Tibial nerve (tissue), 4 donors: ENCODE measurements around the gene TFB1M. TPM values are rescaled to one million over a fixed set of nuclear protein-coding genes. Genes with fewer than 3 reads are reported as not detected.
"Not testable (repeated sequence)": the region's sequence is repeated elsewhere in the genome, so short reads cannot be mapped to it uniquely, and the experiment has no call there.

Experiments used
- DNase-seq, 2 donors: peaks; one replicate each; pipeline ENCODE4 v3.0.0-alpha.2; 2019; ENCODE audit warnings: low spot score in 2 of 2
- H3K27ac ChIP-seq, 4 donors: fragments of 200-600 bp; sonication (generic) in 3 of 4; one replicate each; pipeline ENCODE4 v1.5.1; 2017 to 2019; ENCODE audit warnings: mild to moderate bottlenecking in 1 of 4
- H3K27me3 ChIP-seq, 2 donors: fragments of 200-600 bp; sonication (generic) in 1 of 2; one replicate each; pipeline versions ENCODE4 v1.5.1 to v1.6.0; 2017 to 2019
- H3K36me3 ChIP-seq, 3 donors: fragments of 200-600 bp; sonication (generic); one replicate each; pipeline ENCODE4 v1.5.1; 2018 to 2019
- H3K4me1 ChIP-seq, 4 donors: fragments of 200-600 bp; sonication (generic) in 3 of 4; one replicate each; pipeline ENCODE4 v1.5.1; 2017 to 2019
- H3K4me3 ChIP-seq, 4 donors: fragments of 200-600 bp; sonication (generic) in 3 of 4; one replicate each; pipeline ENCODE4 v1.5.1; 2017 to 2019; ENCODE audit warnings: mild to moderate bottlenecking in 1 of 4, moderate library complexity in 1 of 4
- H3K9me3 ChIP-seq, 4 donors: fragments of 200-600 bp; sonication (generic) in 3 of 4; one replicate each; pipeline ENCODE4 v1.5.1; 2017 to 2019
- EP300 ChIP-seq, 2 donors: sonication (generic); formaldehyde crosslinking; IDR thresholded peaks; one replicate each; pipeline ENCODE4 v1.6.1; 2017; ENCODE audit warnings: antibody characterized with exemption in 2 of 2, mild to moderate bottlenecking in 1 of 2
- POLR2A ChIP-seq, 2 donors: fragments of 450-650 bp; IDR thresholded peaks; one replicate each; pipeline ENCODE4 v1.6.1; 2017; ENCODE audit warnings: antibody characterized with exemption in 2 of 2, mild to moderate bottlenecking in 2 of 2, moderate library complexity in 2 of 2
- WGBS, 2 donors: methylation state at CpG; one replicate each; pipeline ENCODE4 v1.1.5; 2018; 5-methylcytosine and 5-hydroxymethylcytosine counted together
- total RNA-seq, 4 donors: library from RNA; depleted of rRNA; stranded (reverse); fragments of >200 nt; gene quantifications; one replicate each; pipeline ENCODE4 v1.1.0, GENCODE V29; 2016
- TF ChIP-seq, protein P1 (sequence below), 5 experiments: fragments of 200-600 bp in 3 of 5; fragments of 450-650 bp in 2 of 5; sonication (generic) in 3 of 5; IDR thresholded peaks; one replicate each; pipeline ENCODE4 v1.5.1; 2016 to 2019; ENCODE audit warnings: antibody characterized with exemption in 5 of 5, mild to moderate bottlenecking in 3 of 5, moderate library complexity in 2 of 5

Gene TFB1M
- total RNA-seq, 4 donors from 2014 or later: 21.4 to 52.7 (median 22.1) TPM

DNA sequence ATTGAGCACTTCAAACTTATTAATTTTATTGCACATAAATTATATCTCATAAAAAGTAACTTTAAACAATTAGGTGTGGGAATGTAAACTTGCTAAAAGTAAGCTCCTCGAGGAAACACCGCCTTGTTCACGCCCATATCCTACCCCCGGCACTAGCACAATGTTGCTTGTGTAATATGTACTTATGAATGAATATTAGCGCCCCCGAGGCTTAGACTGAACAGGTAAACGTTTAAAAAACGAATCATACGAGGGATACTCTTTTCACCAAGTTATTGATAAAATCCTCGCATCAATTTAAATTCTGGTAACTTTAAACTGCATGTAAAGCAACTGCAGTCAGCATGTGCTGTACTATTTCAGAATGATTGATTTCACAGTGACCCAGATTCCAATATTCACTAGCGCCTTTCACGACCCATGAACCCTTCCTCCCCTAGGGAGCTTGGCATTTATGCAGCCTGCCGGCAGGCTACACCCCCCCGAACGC, 637 bp downstream of the TFB1M start:
- H3K27ac ChIP-seq: peak overlapping the region; percentile 70 to 94 (median 82)
- DNase-seq: no peak
- H3K4me1 ChIP-seq: peaks cover 0 to 19% (median 8%) of the 10 kb centered on the region in 4 donors
- H3K36me3 ChIP-seq: peaks cover 0 to 20% (median 0%) of the 10 kb centered on the region in 3 donors
- H3K9me3 ChIP-seq: no peaks in the 10 kb centered on the region
- peak overlapping the region; percentile 71 to 81 (median 78) for H3K4me3 ChIP-seq
- 0 to 2% methylated on average over 15 of the region's 15 CpGs for WGBS, 2 donors
- H3K27me3 ChIP-seq: no peaks in the 10 kb centered on the region
- no peak for TF ChIP-seq POLR2A (IDR thresholded peaks at IDR 0.05)
- no peak for TF ChIP-seq EP300 (IDR thresholded peaks at IDR 0.05)
- TF ChIP-seq, protein P1, sequence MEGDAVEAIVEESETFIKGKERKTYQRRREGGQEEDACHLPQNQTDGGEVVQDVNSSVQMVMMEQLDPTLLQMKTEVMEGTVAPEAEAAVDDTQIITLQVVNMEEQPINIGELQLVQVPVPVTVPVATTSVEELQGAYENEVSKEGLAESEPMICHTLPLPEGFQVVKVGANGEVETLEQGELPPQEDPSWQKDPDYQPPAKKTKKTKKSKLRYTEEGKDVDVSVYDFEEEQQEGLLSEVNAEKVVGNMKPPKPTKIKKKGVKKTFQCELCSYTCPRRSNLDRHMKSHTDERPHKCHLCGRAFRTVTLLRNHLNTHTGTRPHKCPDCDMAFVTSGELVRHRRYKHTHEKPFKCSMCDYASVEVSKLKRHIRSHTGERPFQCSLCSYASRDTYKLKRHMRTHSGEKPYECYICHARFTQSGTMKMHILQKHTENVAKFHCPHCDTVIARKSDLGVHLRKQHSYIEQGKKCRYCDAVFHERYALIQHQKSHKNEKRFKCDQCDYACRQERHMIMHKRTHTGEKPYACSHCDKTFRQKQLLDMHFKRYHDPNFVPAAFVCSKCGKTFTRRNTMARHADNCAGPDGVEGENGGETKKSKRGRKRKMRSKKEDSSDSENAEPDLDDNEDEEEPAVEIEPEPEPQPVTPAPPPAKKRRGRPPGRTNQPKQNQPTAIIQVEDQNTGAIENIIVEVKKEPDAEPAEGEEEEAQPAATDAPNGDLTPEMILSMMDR (IDR thresholded peaks at IDR 0.05): no peak

GRCh38 chr6:155312950-155313349, 1.3 kb downstream of the TFB1M start:
- Histone ChIP-seq H3K36me3 (peaks cover 0 to 27% (median 0%) of the 10 kb centered on the region in 3 donors), H3K4me3 (peak overlapping the region in 1 of 4 donors; percentile 75), H3K4me1 (peaks cover 0 to 19% (median 8%) of the 10 kb centered on the region in 4 donors)
- 93 to 94% methylated on average over 7 of the region's 7 CpGs for WGBS, 2 donors
- not testable (repeated sequence) for H3K9me3 ChIP-seq, DNase-seq, H3K27ac ChIP-seq, H3K27me3 ChIP-seq

- H3K9me3 ChIP-seq: no peaks in the 10 kb centered on the region
- H3K27me3 ChIP-seq: no peaks in the 10 kb centered on the region
- 89 to 92% methylated on average over 2 of the region's 2 CpGs for WGBS, 2 donors
Observed at GRCh38 chr6:155311583-155311982, 2.7 kb downstream of the TFB1M start.

GRCh38 chr6:155311086-155311485, 3.2 kb downstream of the TFB1M start:
- no peak for TF ChIP-seq EP300 (IDR thresholded peaks at IDR 0.05)
- TF ChIP-seq POLR2A (IDR thresholded peaks at IDR 0.05): no peak
- TF ChIP-seq, protein P1 (IDR thresholded peaks at IDR 0.05): no peak
- peaks cover 0 to 39% (median 0%) of the 10 kb centered on the region in 3 donors for H3K36me3 ChIP-seq
- no peak overlapping the region for H3K4me3 ChIP-seq
- H3K9me3 ChIP-seq: no peaks in the 10 kb centered on the region
- H3K4me1 ChIP-seq: peaks cover 0 to 19% (median 8%) of the 10 kb centered on the region in 4 donors
- no peak for DNase-seq
- H3K27me3 ChIP-seq: no peaks in the 10 kb centered on the region
- 62 to 77% methylated on average over 6 of the region's 6 CpGs for WGBS, 2 donors
- H3K27ac ChIP-seq: no peak overlapping the region

More at GRCh38 chr6:155311583-155311982, 2.7 kb downstream of the TFB1M start:
- Histone ChIP-seq H3K27ac (no peak overlapping the region), H3K4me1 (peaks cover 0 to 19% (median 8%) of the 10 kb centered on the region in 4 donors), H3K36me3 (peaks cover 0 to 39% (median 0%) of the 10 kb centered on the region in 3 donors), H3K4me3 (no peak overlapping the region)
- no peak for DNase-seq
- no peak for TF ChIP-seq POLR2A (IDR thresholded peaks at IDR 0.05)
- TF ChIP-seq EP300 (IDR thresholded peaks at IDR 0.05): no peak
- TF ChIP-seq, protein P1 (IDR thresholded peaks at IDR 0.05): no peak

DNA sequence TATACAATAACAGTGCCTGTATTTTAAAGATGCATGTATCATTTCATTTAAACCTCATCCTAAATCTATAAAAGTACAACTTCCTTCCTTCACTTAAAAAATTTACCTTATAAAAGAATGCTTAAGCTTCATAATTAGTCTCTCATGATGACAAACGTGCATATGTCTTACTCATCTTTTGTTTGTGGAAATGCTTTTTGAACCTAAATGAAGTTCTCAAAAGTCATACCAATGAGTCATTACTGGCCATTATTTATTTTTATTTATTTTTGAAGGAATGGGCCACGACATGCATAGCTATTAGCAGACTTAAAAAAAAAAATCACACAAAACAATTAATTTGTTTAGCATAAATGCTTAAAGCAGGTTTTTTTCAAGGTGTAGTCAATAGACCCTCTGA, 3.7 kb downstream of the TFB1M start:
- Histone ChIP-seq H3K27ac (no peak overlapping the region), H3K4me3 (no peak overlapping the region), H3K27me3 (no peaks in the 10 kb centered on the region), H3K4me1 (peaks cover 0 to 17% (median 6%) of the 10 kb centered on the region in 4 donors), H3K36me3 (peaks cover 0 to 39% (median 0%) of the 10 kb centered on the region in 3 donors), H3K9me3 (no peaks in the 10 kb centered on the region)
- DNase-seq: no peak
- no peak for TF ChIP-seq POLR2A (IDR thresholded peaks at IDR 0.05)
- TF ChIP-seq, protein P1 (IDR thresholded peaks at IDR 0.05): no peak
- no peak for TF ChIP-seq EP300 (IDR thresholded peaks at IDR 0.05)
- 52 to 56% methylated on average over 2 of the region's 2 CpGs for WGBS, 2 donors
